ENCODE results near the gene LHPP.

Gene LHPP

GRCh38 chr10:124612611-124613498 lies 151.2 kb downstream of the LHPP start:
- no peak for DNase-seq (ENCODE audit: low read depth)
- no peak overlapping the region for H3K4me3 ChIP-seq (ENCODE audit: low read length)
- no peak for TF ChIP-seq CTCF (conservative IDR thresholded peaks at IDR 0.05; ENCODE audit: low read length)

GRCh38 chr10:124614003-124614659 lies 152.5 kb downstream of the LHPP start:
- no peak for TF ChIP-seq CTCF (conservative IDR thresholded peaks at IDR 0.05; ENCODE audit: low read length)
- no peak overlapping the region for H3K4me3 ChIP-seq (ENCODE audit: low read length)
- DNase-seq (ENCODE audit: low read depth): no peak

GRCh38 chr10:124615259-124615658 lies 153.6 kb downstream of the LHPP start:
- no peak for TF ChIP-seq CTCF (conservative IDR thresholded peaks at IDR 0.05; ENCODE audit: low read length)
- no peak overlapping the region for H3K4me3 ChIP-seq (ENCODE audit: low read length)
- DNase-seq (ENCODE audit: low read depth): no peak

GRCh38 chr10:124616040-124616835 lies 154.6 kb downstream of the LHPP start:
- no peak overlapping the region for H3K4me3 ChIP-seq (ENCODE audit: low read length)
- no peak for DNase-seq (ENCODE audit: low read depth)
- TF ChIP-seq CTCF (conservative IDR thresholded peaks at IDR 0.05; ENCODE audit: low read length): no peak

- no peak overlapping the region for H3K4me3 ChIP-seq (ENCODE audit: low read length)
- TF ChIP-seq CTCF (conservative IDR thresholded peaks at IDR 0.05; ENCODE audit: low read length): no peak
- no peak for DNase-seq (ENCODE audit: low read depth)
Observed at GRCh38 chr10:124616836-124617130, 155.2 kb downstream of the LHPP start.

- no peak overlapping the region for H3K4me3 ChIP-seq (ENCODE audit: low read length)
- TF ChIP-seq CTCF (conservative IDR thresholded peaks at IDR 0.05; ENCODE audit: low read length): no peak
- DNase-seq (ENCODE audit: low read depth): no peak
Observed at GRCh38 chr10:124618470-124619073, 156.9 kb downstream of the LHPP start.

Measured in AG10803 (cell line).